HG02678 (cell line): ENCODE results near the gene C1GALT1C1L.
A peak's percentile ranks its signal among the peaks of the same experiment; 100 is the strongest.
"Not testable (repeated sequence)": the region's sequence is repeated elsewhere in the genome, so short reads cannot be mapped to it uniquely, and the experiment has no call there.

Experiments used
- ATAC-seq: cut with Tn5 transposase; IDR thresholded peaks from one replicate; pipeline ENCODE4 v1.9.1; 2021; ENCODE audit warnings: mild to moderate bottlenecking, moderate library complexity; ENCODE audit not compliant: unreplicated experiment

The C1GALT1C1L gene

GRCh38 chr2:43657241-43657640, 19.0 kb downstream of the C1GALT1C1L start:
- ATAC-seq = no peak

GRCh38 chr2:43653506-43653905, 22.7 kb downstream of the C1GALT1C1L start:
- ATAC-seq = no peak

- no peak for ATAC-seq
Observed at GRCh38 chr2:43648994-43649701, 27.1 kb downstream of the C1GALT1C1L start.

- ATAC-seq = no peak
Observed at GRCh38 chr2:43643680-43644079, 32.5 kb downstream of the C1GALT1C1L start.

- no peak for ATAC-seq
Observed at GRCh38 chr2:43642363-43642762, 33.9 kb downstream of the C1GALT1C1L start.

- ATAC-seq = peak; percentile 100
Observed at GRCh38 chr2:43637030-43637803, 39.0 kb downstream of the C1GALT1C1L start, which contains the start of gene PLEKHH2. TSS of gene PLEKHH2 (plus strand) at chr2:43637260. CDS start at chr2:43644674, 7,414 bp downstream.

GRCh38 chr2:43636621-43637020, 39.6 kb downstream of the C1GALT1C1L start:
- no peak for ATAC-seq

- not testable (repeated sequence) for ATAC-seq
Observed at GRCh38 chr2:43636153-43636552, 40.1 kb downstream of the C1GALT1C1L start.

- no peak for ATAC-seq
Observed at GRCh38 chr2:43634604-43635306, 41.5 kb downstream of the C1GALT1C1L start.

GRCh38 chr2:43631618-43632317, 44.5 kb downstream of the C1GALT1C1L start:
- ATAC-seq = no peak
